Mucosa of stomach (tissue), 1 donor: ENCODE results near the gene SMIM14.
"Not testable (repeated sequence)": the region's sequence is repeated elsewhere in the genome, so short reads cannot be mapped to it uniquely, and the experiment has no call there.

Source experiments
- H3K27me3 ChIP-seq: one replicate; pipeline ENCODE4 v1.7.0; 2013; ENCODE audit warnings: mild to moderate bottlenecking, low read length; ENCODE audit not compliant: control insufficient read depth, insufficient read depth
- H3K36me3 ChIP-seq: one replicate; pipeline ENCODE4 v1.7.0; 2013; ENCODE audit warnings: low read length; ENCODE audit not compliant: control insufficient read depth, insufficient read depth
- H3K4me1 ChIP-seq: one replicate; pipeline ENCODE4 v1.7.0; 2013; ENCODE audit warnings: mild to moderate bottlenecking, low read length; ENCODE audit not compliant: control insufficient read depth, insufficient read depth
- H3K4me3 ChIP-seq: one replicate; pipeline ENCODE4 v1.7.0; 2013; ENCODE audit warnings: low read length
- H3K9ac ChIP-seq: one replicate; pipeline ENCODE4 v1.7.0; 2013; ENCODE audit warnings: mild to moderate bottlenecking, low read length, moderate library complexity
- H3K9me3 ChIP-seq: one replicate; pipeline ENCODE4 v1.7.0; 2013; ENCODE audit warnings: mild to moderate bottlenecking, low read length, moderate library complexity; ENCODE audit not compliant: control insufficient read depth
- donor health status: Pancreatic carcinoma.

SMIM14 gene

GRCh38 chr4:39660045-39660444, 21.4 kb upstream of the SMIM14 start:
- Histone ChIP-seq H3K9ac (no peak overlapping the region), H3K27me3 (no peaks in the 10 kb centered on the region), H3K9me3 (no peaks in the 10 kb centered on the region), H3K36me3 (no peaks in the 10 kb centered on the region), H3K4me1 (no peaks in the 10 kb centered on the region), H3K4me3 (no peak overlapping the region)

- Histone ChIP-seq H3K4me3 (no peak overlapping the region), H3K9me3 (no peaks in the 10 kb centered on the region), H3K36me3 (no peaks in the 10 kb centered on the region)
Observed at GRCh38 chr4:39658756-39659155, 20.1 kb upstream of the SMIM14 start.

GRCh38 chr4:39657465-39657864, 18.8 kb upstream of the SMIM14 start:
- H3K4me3 ChIP-seq: no peak overlapping the region
- H3K9ac ChIP-seq: no peak overlapping the region
- no peaks in the 10 kb centered on the region for H3K36me3 ChIP-seq
- H3K9me3 ChIP-seq: no peaks in the 10 kb centered on the region
- no peaks in the 10 kb centered on the region for H3K27me3 ChIP-seq
- no peaks in the 10 kb centered on the region for H3K4me1 ChIP-seq

More at GRCh38 chr4:39658756-39659155, 20.1 kb upstream of the SMIM14 start:
- Histone ChIP-seq H3K27me3 (no peaks in the 10 kb centered on the region), H3K4me1 (no peaks in the 10 kb centered on the region), H3K9ac (no peak overlapping the region)

- H3K9me3 ChIP-seq, H3K36me3 ChIP-seq, H3K4me3 ChIP-seq, H3K4me1 ChIP-seq, H3K9ac ChIP-seq, H3K27me3 ChIP-seq: not testable (repeated sequence)
Observed at GRCh38 chr4:39656638-39657037, 18.0 kb upstream of the SMIM14 start.

- no peak overlapping the region for H3K4me3 ChIP-seq
- H3K4me1 ChIP-seq: no peaks in the 10 kb centered on the region
- no peaks in the 10 kb centered on the region for H3K9me3 ChIP-seq
- no peak overlapping the region for H3K9ac ChIP-seq
- no peaks in the 10 kb centered on the region for H3K27me3 ChIP-seq
- H3K36me3 ChIP-seq: no peaks in the 10 kb centered on the region
Observed at GRCh38 chr4:39655876-39656275, 17.2 kb upstream of the SMIM14 start.

GRCh38 chr4:39655211-39655610, 16.5 kb upstream of the SMIM14 start:
- Histone ChIP-seq H3K4me3 (no peak overlapping the region), H3K36me3 (no peaks in the 10 kb centered on the region), H3K9me3 (no peaks in the 10 kb centered on the region), H3K4me1 (no peaks in the 10 kb centered on the region), H3K9ac (no peak overlapping the region), H3K27me3 (no peaks in the 10 kb centered on the region)

- H3K9ac ChIP-seq, H3K4me1 ChIP-seq, H3K36me3 ChIP-seq, H3K9me3 ChIP-seq, H3K27me3 ChIP-seq, H3K4me3 ChIP-seq: not testable (repeated sequence)
Observed at GRCh38 chr4:39651586-39651985, 12.9 kb upstream of the SMIM14 start.

- H3K9ac ChIP-seq: no peak overlapping the region
- H3K27me3 ChIP-seq: no peaks in the 10 kb centered on the region
- no peaks in the 10 kb centered on the region for H3K9me3 ChIP-seq
- no peak overlapping the region for H3K4me3 ChIP-seq
- H3K36me3 ChIP-seq: no peaks in the 10 kb centered on the region
- H3K4me1 ChIP-seq: no peaks in the 10 kb centered on the region
Observed at GRCh38 chr4:39649639-39650265, 11.1 kb upstream of the SMIM14 start.

GRCh38 chr4:39648827-39649558, 10.3 kb upstream of the SMIM14 start:
- Histone ChIP-seq H3K4me1 (no peaks in the 10 kb centered on the region), H3K27me3 (no peaks in the 10 kb centered on the region), H3K9ac (no peak overlapping the region), H3K4me3 (no peak overlapping the region), H3K9me3 (no peaks in the 10 kb centered on the region), H3K36me3 (no peaks in the 10 kb centered on the region)

GRCh38 chr4:39648213-39648612, 9.5 kb upstream of the SMIM14 start:
- no peaks in the 10 kb centered on the region for H3K4me1 ChIP-seq
- H3K27me3 ChIP-seq: no peaks in the 10 kb centered on the region
- no peaks in the 10 kb centered on the region for H3K9me3 ChIP-seq
- no peak overlapping the region for H3K9ac ChIP-seq
- no peak overlapping the region for H3K4me3 ChIP-seq
- no peaks in the 10 kb centered on the region for H3K36me3 ChIP-seq

- H3K4me1 ChIP-seq: peaks cover 9% of the 10 kb centered on the region
- H3K27me3 ChIP-seq: no peaks in the 10 kb centered on the region
- no peak overlapping the region for H3K4me3 ChIP-seq
- H3K9me3 ChIP-seq: no peaks in the 10 kb centered on the region
- H3K36me3 ChIP-seq: no peaks in the 10 kb centered on the region
- H3K9ac ChIP-seq: no peak overlapping the region
Observed at GRCh38 chr4:39642885-39643552, 4.4 kb upstream of the SMIM14 start.

GRCh38 chr4:39641451-39641850, 2.8 kb upstream of the SMIM14 start:
- no peaks in the 10 kb centered on the region for H3K36me3 ChIP-seq
- H3K27me3 ChIP-seq: no peaks in the 10 kb centered on the region
- H3K4me1 ChIP-seq: peaks cover 9% of the 10 kb centered on the region
- no peak overlapping the region for H3K4me3 ChIP-seq
- no peak overlapping the region for H3K9ac ChIP-seq
- H3K9me3 ChIP-seq: no peaks in the 10 kb centered on the region
